K562 (cell line): ENCODE measurements around the gene HYCC2. TPM values are rescaled to one million over a fixed set of nuclear protein-coding genes. Genes with fewer than 3 reads are reported as not detected.

ENCODE experiments used
- ATAC-seq: fragments of 200-7000 bp; cut with Tn5 transposase; 3 replicates; pipeline ENCODE4 v1.9.1; 2020; ENCODE audit warnings: moderate library complexity
- BruUV-seq: library from RNA; stranded (reverse); fragments of 400-500 nt; replicated peaks from 2 replicates; lab custom pipeline; 2021; lab: Mats Ljungman, UMichigan
- CTCF ChIA-PET: fragments of 300-600 bp; formaldehyde crosslinking; extraction: SDS; loops from one replicate; lab custom pipeline; 2021; ENCODE audit warnings: low intra/inter-chr PET ratio; lab: Yijun Ruan, JAX
- POLR2A ChIA-PET: fragments of 300-600, 350-650 bp; sonication (Branson Sonifier 250); formaldehyde crosslinking; extraction: SDS; loops from one replicate; lab custom pipeline; 2021; ENCODE audit warnings: antibody characterized with exemption, inconsistent platforms; lab: Yijun Ruan, JAX
- DNase-seq, 4 experiments: peaks; one replicate each; pipeline versions ENCODE4 v3.0.0 to v3.0.0-alpha.2; 2011 to 2018; ENCODE audit warnings: low spot score in 3 of 4, mixed read lengths in 3 of 4; ENCODE audit errors: extremely low read depth in 1 of 4
- FAIRE-seq: peaks from 2 replicates; lab custom pipeline; 2011; peaks lifted over from hg19 to GRCh38; lab: Jason Lieb, UNC
- H2AFZ ChIP-seq: 2 replicates; pipeline ENCODE4 v1.6.0; 2011; ENCODE audit warnings: low read depth, low read length, control low read depth, inconsistent platforms
- H3K27ac ChIP-seq: fragments of 200-600 bp; 3 replicates; pipeline ENCODE4 v1.8.0; 2011; ENCODE audit warnings: low read depth, mild to moderate bottlenecking, control low read depth, inconsistent platforms, low read length, moderate library complexity, mixed read lengths; ENCODE audit errors: extremely low read depth
- H3K27me3 ChIP-seq, 2 experiments: fragments of 300-600 bp in 1 of 2; 2 replicates in 1 of 2; 3 replicates in 1 of 2; pipeline versions ENCODE4 v1.6.0 to v1.8.0; 2011; ENCODE audit warnings: inconsistent platforms in 2 of 2, low read length in 2 of 2, mild to moderate bottlenecking in 1 of 2, mixed read lengths in 1 of 2, moderate library complexity in 1 of 2; ENCODE audit not compliant: control insufficient read depth in 2 of 2, insufficient read depth in 2 of 2
- H3K36me3 ChIP-seq: fragments of 300-600 bp; 3 replicates; pipeline ENCODE4 v1.8.0; 2011; ENCODE audit warnings: mild to moderate bottlenecking, low read length, inconsistent platforms; ENCODE audit not compliant: control insufficient read depth, insufficient read depth
- H3K4me1 ChIP-seq, 2 experiments: fragments of 200-600 bp in 1 of 2; replicated peaks in 1 of 2; 2 replicates in 1 of 2; 3 replicates in 1 of 2; pipeline versions ENCODE4 v1.5.1 to v1.8.0; 2011; ENCODE audit warnings: inconsistent platforms in 2 of 2, low read length in 2 of 2, mild to moderate bottlenecking in 1 of 2, mixed read lengths in 1 of 2, moderate library complexity in 1 of 2; ENCODE audit not compliant: control insufficient read depth in 2 of 2, insufficient read depth in 2 of 2
- H3K4me2 ChIP-seq: 2 replicates; pipeline ENCODE4 v1.6.1; 2011; ENCODE audit warnings: low read length, control low read depth, inconsistent platforms, mixed read lengths; ENCODE audit not compliant: insufficient read depth
- H3K4me3 ChIP-seq: fragments of 200-600 bp; sonication (generic), shearing (Covaris generic); 2 replicates; pipeline ENCODE4 v1.5.1; 2016; ENCODE audit warnings: control low read depth, inconsistent platforms
- H3K79me2 ChIP-seq: fragments of 200-600 bp; 3 replicates; pipeline ENCODE4 v1.8.0; 2011; ENCODE audit warnings: low read length, inconsistent platforms; ENCODE audit not compliant: control insufficient read depth, insufficient read depth
- H3K9ac ChIP-seq, 2 experiments: 2 replicates each; pipeline versions ENCODE4 v1.6.0 to v1.6.1; 2011; ENCODE audit warnings: low read depth in 2 of 2, low read length in 2 of 2, control low read depth in 1 of 2, inconsistent platforms in 1 of 2, mild to moderate bottlenecking in 1 of 2, mixed read lengths in 1 of 2; ENCODE audit not compliant: insufficient read depth in 1 of 2
- H3K9me1 ChIP-seq: one replicate; pipeline ENCODE4 v1.6.0; 2011; ENCODE audit warnings: inconsistent platforms, mild to moderate bottlenecking, low read length, moderate library complexity; ENCODE audit not compliant: control insufficient read depth, insufficient read depth
- H3K9me3 ChIP-seq: replicated peaks from 2 replicates; pipeline ENCODE4 v1.5.1; 2011; ENCODE audit warnings: low read depth, low read length, inconsistent platforms; ENCODE audit not compliant: control insufficient read depth, insufficient read depth
- H4K20me1 ChIP-seq: replicated peaks from 2 replicates; pipeline ENCODE4 v1.6.1; 2011; ENCODE audit warnings: low read length, inconsistent platforms, mixed read lengths; ENCODE audit not compliant: control insufficient read depth, insufficient read depth
- FOXO4 ChIP-seq: fragments of 450-650 bp; formaldehyde crosslinking; IDR thresholded peaks from 2 replicates; pipeline ENCODE4 v1.4.0; 2020; ENCODE audit warnings: mild to moderate bottlenecking, moderate library complexity
- KDM1A ChIP-seq, 2 experiments: fragments of 450-650 bp; IDR thresholded peaks; 2 replicates each; pipeline ENCODE4 v1.6.1; 2016; ENCODE audit warnings: mild to moderate bottlenecking in 2 of 2
- MAFF ChIP-seq: IDR thresholded peaks from 2 replicates; pipeline ENCODE4 v1.6.1; 2012; ENCODE audit warnings: low read length, improper control_type of control experiment
- PHF21A ChIP-seq: fragments of 450-650 bp; IDR thresholded peaks from 2 replicates; pipeline ENCODE4 v1.6.1; 2017; ENCODE audit warnings: low read depth, borderline replicate concordance
- RAD51 ChIP-seq: fragments of 450-650 bp; IDR thresholded peaks from 2 replicates; pipeline ENCODE4 v1.7.1; 2016; ENCODE audit warnings: low read depth, mild to moderate bottlenecking, borderline replicate concordance
- RNF2 ChIP-seq: sonication (generic); IDR thresholded peaks from 2 replicates; pipeline ENCODE4 v1.6.1; 2016
- STAT5B ChIP-seq: fragments of 250-450 bp; sonication (Bioruptor Pico); IDR thresholded peaks from 2 replicates; pipeline ENCODE4 v1.8.0; 2021; ENCODE audit warnings: mild to moderate bottlenecking, inconsistent platforms
- ZBTB33 ChIP-seq: sonication (generic); formaldehyde crosslinking; IDR thresholded peaks from 2 replicates; pipeline ENCODE4 v1.8.1; 2023; ENCODE audit warnings: mild to moderate bottlenecking, missing genetic modification reagents
- ZHX1 ChIP-seq: fragments of 150-350 bp; conservative IDR thresholded peaks from 2 replicates; pipeline ENCODE4 v1.6.1; 2014; ENCODE audit warnings: low read length
- WGBS: fragments of 100-300 bp; shearing (Covaris generic); methylation state at CpG from one replicate; pipeline ENCODE4 v1.1.6; 2016; ENCODE audit warnings: low coverage, mixed read lengths; ENCODE audit not compliant: insufficient coverage; ENCODE audit errors: missing lambda C conversion rate; 5-methylcytosine and 5-hydroxymethylcytosine counted together
- in situ Hi-C: fragments of 300-500 bp; cut with MboI; formaldehyde crosslinking; loops from 4 replicates; pipeline ENCODE4 v1.15.0; 2018; ENCODE audit warnings: inconsistent platforms, mixed read lengths
- intact Hi-C: fragments of 100-400 bp; cut with micrococcal nuclease; formaldehyde crosslinking; loops from 2 replicates; pipeline ENCODE4 v1.14.2; 2022
- polyA plus RNA-seq, 8 experiments: library from polyadenylated mRNA; depleted of rRNA in 4 of 8; stranded (reverse) in 5 of 8; unstranded in 3 of 8; fragments of >200 nt; fragmentation: Nextera tagmentation in 2 of 8; fragmentation: Illumina TruSeq in 1 of 8; extraction: Ambion mirVana in 2 of 8; extraction: Trizol in 1 of 8; gene quantifications; 2 replicates each; pipeline versions ENCODE4 v1.2.1 to v1.2.3, GENCODE V29; 2011 to 2014; ENCODE audit warnings: inconsistent platforms in 1 of 8, missing spikeins in 1 of 8
- total RNA-seq, 7 experiments: library from RNA; depleted of rRNA in 6 of 7; stranded (reverse); fragments of >200 nt in 6 of 7; fragmentation: Illumina TruSeq in 2 of 7; extraction: Trizol in 2 of 7; gene quantifications; 2 replicates each; pipeline versions ENCODE4 v1.2.1 to v1.2.3, GENCODE V29; 2011 to 2021; ENCODE audit warnings: low replicate concordance in 1 of 7

The HYCC2 gene
- total and polyA plus RNA-seq, 9 of the 15 experiments (the other 6 are each of a cell fraction or from before 2014, with no cell fraction given), result 5.4 to 20.0 (median 9.8) TPM

GRCh38 chr2:201111096-201111495, 39.6 kb upstream of the HYCC2 start:
- Histone ChIP-seq H3K36me3 (peaks cover 3% of the 10 kb centered on the region; the same call in 1 of the 3 replicates), H3K4me1 (peaks cover 8 to 12% of the 10 kb centered on the region in 2 experiments; a peak in 4 of 5 replicates), H3K79me2 (peaks cover 26% of the 10 kb centered on the region), H3K9ac (no peak overlapping the region), H3K9me1 (no peaks in the 10 kb centered on the region), H3K9me3 (no peaks in the 10 kb centered on the region), H4K20me1 (no peaks in the 10 kb centered on the region), H3K27me3 (no peaks in the 10 kb centered on the region), H2AFZ (no peak overlapping the region), H3K4me2 (no peak overlapping the region), H3K27ac (no peak overlapping the region), H3K4me3 (no peak overlapping the region)
- in situ Hi-C loops, result no loop called here
- ATAC-seq (no peak), FAIRE-seq (no peak), DNase-seq (no peak)
- ChIA-PET POLR2A (no interaction called here), CTCF (no interaction called here)
- WGBS, result 63% methylated on average over 3 of the region's 3 CpGs
- TF ChIP-seq PHF21A (no peak), FOXO4 (CRISPR knock-in tag) (no peak), ZBTB33 (CRISPR knock-in tag) (no peak), STAT5B (CRISPR knock-in tag) (no peak), KDM1A (IDR thresholded peaks at IDR 0.05) (no peak), MAFF (no peak), ZHX1 (no peak), RAD51 (no peak), RNF2 (no peak)
- no TSS peak for BruUV-seq
- intact Hi-C loops, result no loop called here
